Adrenal gland (tissue), 12 donors: ENCODE measurements around the gene NDUFS2. TPM values are rescaled to one million over a fixed set of nuclear protein-coding genes. Genes with fewer than 3 reads are reported as not detected.

ENCODE experiments used
- DNase-seq, 7 donors: peaks; one replicate each; pipeline ENCODE4 v3.0.0-alpha.2; 2019 to 2020
- H3K27ac ChIP-seq, 5 donors: fragments of 200-600 bp; sonication (generic) in 4 of 5; 1 replicate in 3 of 5; 2 replicates in 2 of 5; pipeline versions ENCODE4 v1.5.1 to v1.8.0; 2016 to 2020; ENCODE audit warnings: mild to moderate bottlenecking in 1 of 5
- H3K27me3 ChIP-seq: fragments of 200-600 bp; 2 replicates; pipeline ENCODE4 v1.8.0; 2021
- H3K36me3 ChIP-seq, 2 donors: fragments of 200-600 bp; replicated peaks in 1 of 2; 1 replicate in 1 of 2; 2 replicates in 1 of 2; pipeline versions ENCODE4 v1.5.1 to v1.8.0; 2018 to 2022
- H3K4me1 ChIP-seq, 2 donors: fragments of 200-600 bp; replicated peaks in 1 of 2; 1 replicate in 1 of 2; 2 replicates in 1 of 2; pipeline versions ENCODE4 v1.5.1 to v1.8.0; 2018 to 2021
- H3K4me3 ChIP-seq, 4 donors: fragments of 200-600 bp; sonication (generic) in 3 of 4; one replicate each; pipeline ENCODE4 v1.5.1; 2016 to 2018
- H3K9me3 ChIP-seq, 3 donors: fragments of 200-600 bp; sonication (generic) in 1 of 3; replicated peaks in 1 of 3; 1 replicate in 2 of 3; 2 replicates in 1 of 3; pipeline versions ENCODE4 v1.5.1 to v1.8.0; 2016 to 2021
- CTCF ChIP-seq, 6 experiments: fragments of 450-650 bp in 4 of 6; fragments of 200-600 bp in 2 of 6; sonication (generic) in 1 of 6; IDR thresholded peaks; 1 replicate in 5 of 6; 2 replicates in 1 of 6; pipeline versions ENCODE4 v1.5.1 to v1.8.0; 2016 to 2021; ENCODE audit warnings: antibody characterized with exemption in 6 of 6, mild to moderate bottlenecking in 2 of 6, moderate library complexity in 1 of 6
- POLR2A ChIP-seq, 2 donors: fragments of 450-650 bp; IDR thresholded peaks; one replicate each; pipeline ENCODE4 v1.6.1; 2017; ENCODE audit warnings: antibody characterized with exemption in 2 of 2, mild to moderate bottlenecking in 2 of 2, moderate library complexity in 1 of 2
- WGBS, 4 donors: extraction: QIAGEN DNeasy Blood & Tissue Kit in 2 of 4; methylation state at CpG; one replicate each; pipeline versions ENCODE4 v1.1.5 to v1.1.7; 2013 to 2017; 5-methylcytosine and 5-hydroxymethylcytosine counted together
- intact Hi-C, 2 donors: fragments of 100-400 bp; cut with DNase I; formaldehyde crosslinking; loops; one replicate each; pipeline versions ENCODE4 v1.14.1 to v1.15.0; 2022 to 2023
- polyA plus RNA-seq, 3 donors: library from polyadenylated mRNA; stranded (reverse); fragments of 200-250 nt in 2 of 3; fragments of 350-450 nt in 1 of 3; fragmentation: Illumina TruSeq in 1 of 3; extraction: RNeasy Lipid Tissue Mini Kit (QIAGEN cat#74804) in 1 of 3; gene quantifications; one replicate each; pipeline ENCODE4 v1.2.3, GENCODE V29; 2013 to 2014
- total RNA-seq, 9 donors: library from RNA; depleted of rRNA in 4 of 9; stranded (reverse); fragments of >200 nt in 4 of 9; fragments of 120-200 nt in 1 of 9; fragmentation: NEBNext Ultra II Directional in 1 of 9; extraction: Animal tissue kit (Norgen Biotek cat#: 25700) in 1 of 9; gene quantifications; one replicate each; pipeline versions ENCODE4 v1.1.0 to v1.2.4, GENCODE V29; 2013 to 2023
- donor health status: healthy with polysubstance abuse.
- donor health status: Bipolar disorder and iron deficiency.
- donor health status: DM: yes; HTN: yes; CAD: no.
- donor health status: DM: no; HTN: no; CAD: no.
- donor health status: DM: no; HTN: no; CAD: no.
- donor health status: DM: yes; HTN: yes; CAD: no.

NDUFS2 gene
- total and polyA plus RNA-seq, 12 donors = 78.3 to 305 (median 167) TPM

- 49 to 64% (median 57%) methylated on average over 8 to 11 of the region's 11 CpGs for WGBS, 4 donors
- DNase-seq = no peak
These were observed 4.5 kb upstream of the NDUFS2 start for GRCh38 chr1:161197560-161198193.

GRCh38 chr1:161198194-161198896, 3.8 kb upstream of the NDUFS2 start:
- no peaks in the 10 kb centered on the region for H3K27me3 ChIP-seq
- DNase-seq = peak in 4 of 7 donors; percentile 48 to 52 (median 50)
- no peaks in the 10 kb centered on the region for H3K9me3 ChIP-seq
- H3K27ac ChIP-seq = peak overlapping the region in 4 of 5 donors; percentile 6 to 99 (median 95)
- TF ChIP-seq POLR2A (IDR thresholded peaks at IDR 0.05) = no peak
- TF ChIP-seq CTCF (IDR thresholded peaks at IDR 0.05) = peak in 1 of 6 experiments; percentile 7
- 20 to 32% (median 31%) methylated on average over 3 to 20 of the region's 20 CpGs for WGBS, 4 donors
- H3K4me1 ChIP-seq = peaks cover 31 to 71% of the 10 kb centered on the region in 2 donors
- intact Hi-C loops = loop anchor here (10.0 kb wide), 2 partner anchors 176 to 186 kb away; no protein-coding TSS in a partner anchor
- H3K36me3 ChIP-seq = no peaks in the 10 kb centered on the region
- peak overlapping the region in 1 of 4 donors; percentile 37 for H3K4me3 ChIP-seq

More at GRCh38 chr1:161197560-161198193, 4.5 kb upstream of the NDUFS2 start:
- H3K27ac ChIP-seq = peak overlapping the region in 4 of 5 donors; percentile 13 to 99 (median 72)
- H3K27me3 ChIP-seq = no peaks in the 10 kb centered on the region
- peak overlapping the region in 1 of 4 donors; percentile 37 for H3K4me3 ChIP-seq
- no peaks in the 10 kb centered on the region for H3K9me3 ChIP-seq
- no peaks in the 10 kb centered on the region for H3K36me3 ChIP-seq
- peaks cover 24 to 71% of the 10 kb centered on the region in 2 donors for H3K4me1 ChIP-seq
- TF ChIP-seq POLR2A (IDR thresholded peaks at IDR 0.05) = no peak
- no peak for TF ChIP-seq CTCF (IDR thresholded peaks at IDR 0.05)
- intact Hi-C loops = loop anchor here (10.0 kb wide), 2 partner anchors 177 to 187 kb away; no protein-coding TSS in a partner anchor

GRCh38 chr1:161198897-161199431, 3.2 kb upstream of the NDUFS2 start, which contains the start of gene ADAMTS4:
Gene ADAMTS4 (minus strand): TSS chr1:161199054. CDS start chr1:161198627, 427 bp downstream.
- intact Hi-C loops = loop anchor here (10.0 kb wide), 2 partner anchors 176 to 186 kb away; no protein-coding TSS in a partner anchor
- WGBS, 4 donors = 59 to 69% (median 63%) methylated on average over 11 of the region's 11 CpGs
- DNase-seq = peak in 6 of 7 donors; percentile 46 to 82 (median 64)
- Histone ChIP-seq H3K27me3 (no peaks in the 10 kb centered on the region), H3K36me3 (peaks cover 0 to 6% of the 10 kb centered on the region in 2 donors), H3K4me3 (peak within 1 kb of the TSS in 1 of 4 donors; percentile 37), H3K4me1 (peaks cover 35 to 71% of the 10 kb centered on the region in 2 donors), H3K9me3 (no peaks in the 10 kb centered on the region), H3K27ac (peak within 1 kb of the TSS in 4 of 5 donors; percentile 86 to 99 (median 95))
- peak; percentile 46 to 74 for TF ChIP-seq POLR2A (IDR thresholded peaks at IDR 0.05)
- TF ChIP-seq CTCF (IDR thresholded peaks at IDR 0.05) = no peak
